ENCODE measurements around the gene SLAMF9.

SLAMF9 gene

DNA sequence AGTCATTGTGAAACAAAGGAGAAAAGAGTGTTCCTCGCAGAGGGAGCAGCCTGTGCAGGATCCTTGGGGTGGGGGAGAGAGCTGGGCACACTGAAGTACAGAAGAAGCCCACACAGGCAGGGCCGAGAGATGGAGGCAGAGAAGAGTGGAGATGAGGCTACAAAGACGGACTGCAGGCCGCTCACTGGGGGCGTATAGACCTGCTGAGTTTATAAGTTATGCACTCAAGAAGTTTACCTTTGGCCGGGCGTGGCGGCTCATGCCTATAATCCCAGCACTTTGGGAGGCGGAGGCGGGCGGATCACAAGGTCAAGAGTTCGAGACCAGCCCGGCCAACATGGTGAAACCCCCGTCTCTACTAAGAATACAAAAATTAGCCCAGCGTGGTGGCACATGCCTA, 7.6 kb upstream of the SLAMF9 start:
- H3K4me1 Mint-ChIP-seq: peaks cover 11% of the 10 kb centered on the region
- H3K27ac Mint-ChIP-seq: no peak overlapping the region
- DNase-seq (ENCODE audit: low spot score in 2 of 2): no peak
- ATAC-seq: no peak
- H3K9me3 Mint-ChIP-seq: no peaks in the 10 kb centered on the region
- no peak overlapping the region for H3K4me3 Mint-ChIP-seq
- H3K36me3 Mint-ChIP-seq: no peaks in the 10 kb centered on the region

DNA sequence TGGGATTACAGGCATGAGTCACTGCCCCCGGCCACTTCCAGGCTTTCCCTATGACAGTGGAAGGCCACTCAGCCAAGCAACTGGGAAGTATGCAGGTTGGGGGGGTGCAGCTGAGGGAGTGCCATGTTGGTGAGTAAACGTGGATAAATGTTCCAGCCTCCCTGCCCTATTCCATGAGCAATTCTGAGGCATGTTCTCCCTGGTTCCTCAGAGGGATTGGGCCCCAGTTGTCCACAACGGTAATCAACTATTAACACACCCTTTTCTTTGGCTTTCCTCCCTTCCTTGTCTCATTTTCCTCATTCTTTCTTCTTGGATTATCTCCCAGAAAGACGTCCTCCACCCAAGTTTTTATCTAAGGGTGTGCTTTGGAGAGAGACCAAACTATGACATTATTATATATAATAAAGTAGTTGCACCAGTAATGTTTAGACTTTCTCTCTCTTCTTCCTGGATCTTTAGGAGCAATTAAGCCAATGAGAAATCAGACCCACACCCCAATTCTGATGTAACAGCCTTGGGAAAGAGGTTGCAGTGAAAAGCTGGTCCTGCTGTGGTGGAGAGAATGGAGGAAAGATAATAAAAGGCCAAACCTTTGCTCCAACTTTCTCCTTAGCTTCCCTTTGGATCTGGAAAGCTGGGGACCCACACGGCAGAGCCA, 6.8 kb upstream of the SLAMF9 start:
- Mint-ChIP-seq H3K27ac (no peak overlapping the region), H3K4me1 (peaks cover 11% of the 10 kb centered on the region), H3K36me3 (no peaks in the 10 kb centered on the region), H3K4me3 (no peak overlapping the region), H3K9me3 (no peaks in the 10 kb centered on the region)
- DNase-seq (ENCODE audit: low spot score in 2 of 2) (no peak), ATAC-seq (no peak)

DNA sequence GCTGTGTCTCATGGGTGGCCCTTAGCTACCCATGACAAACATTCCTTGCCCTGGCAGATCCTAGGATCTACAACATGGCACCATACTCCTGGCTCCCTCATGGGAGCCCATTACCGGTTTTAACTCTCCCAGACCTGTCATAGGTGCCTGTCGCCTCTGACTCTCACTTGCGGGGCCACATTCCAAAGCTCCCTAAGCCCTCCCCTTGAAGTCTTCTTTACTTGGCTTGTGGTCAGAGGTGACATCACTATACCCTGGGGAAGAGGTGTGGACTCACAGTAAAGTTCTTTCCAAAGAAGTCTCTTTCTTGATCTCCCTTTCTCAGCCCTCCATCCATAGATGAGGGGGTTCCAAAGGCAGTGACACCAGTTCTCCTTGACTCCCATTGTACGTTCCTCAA, 5.4 kb upstream of the SLAMF9 start:
- Mint-ChIP-seq H3K9me3 (no peaks in the 10 kb centered on the region), H3K27ac (peak overlapping the region; percentile 70), H3K4me1 (peaks cover 11% of the 10 kb centered on the region), H3K4me3 (no peak overlapping the region), H3K36me3 (no peaks in the 10 kb centered on the region)
- no peak for DNase-seq (ENCODE audit: low spot score in 2 of 2)
- ATAC-seq: peak; percentile 12

- DNase-seq (ENCODE audit: low spot score in 2 of 2): peak in 1 of 2 donors; percentile 61
- no peaks in the 10 kb centered on the region for H3K36me3 Mint-ChIP-seq
- H3K9me3 Mint-ChIP-seq: no peaks in the 10 kb centered on the region
- peaks cover 11% of the 10 kb centered on the region for H3K4me1 Mint-ChIP-seq
- peak overlapping the region; percentile 70 for H3K27ac Mint-ChIP-seq
- H3K4me3 Mint-ChIP-seq: no peak overlapping the region
- peak; percentile 85 for ATAC-seq
Measured at GRCh38 chr1:159958719-159959380, 4.8 kb upstream of the SLAMF9 start.

DNA sequence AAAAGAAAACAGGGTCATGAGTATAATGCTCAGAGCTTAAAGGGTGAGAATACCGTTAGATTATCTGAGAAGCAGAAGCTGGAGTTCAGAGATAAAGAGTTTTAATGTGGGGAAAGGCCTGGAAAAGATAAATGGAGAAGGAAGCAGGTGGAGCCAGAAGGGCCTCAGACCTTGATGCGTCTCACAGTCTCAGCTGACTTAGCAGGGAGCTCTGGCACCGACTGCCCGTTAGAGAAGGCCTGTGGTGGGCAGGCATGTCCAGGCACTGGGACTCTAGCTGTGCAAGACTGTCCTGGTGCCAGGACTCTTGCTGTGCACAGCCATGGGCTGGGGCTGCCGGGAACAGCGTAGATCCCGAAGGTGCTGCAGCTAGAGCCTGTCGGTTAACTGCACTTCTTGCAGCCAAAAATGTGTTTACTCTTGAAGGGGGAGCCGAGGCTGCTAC, 3.8 kb upstream of the SLAMF9 start:
- Mint-ChIP-seq H3K27ac (no peak overlapping the region), H3K4me3 (no peak overlapping the region), H3K4me1 (peaks cover 11% of the 10 kb centered on the region)

GRCh38 chr1:159955456-159955855, 1.4 kb upstream of the SLAMF9 start:
- H3K4me3 Mint-ChIP-seq: no peak overlapping the region
- H3K4me1 Mint-ChIP-seq: peaks cover 11% of the 10 kb centered on the region
- no peaks in the 10 kb centered on the region for H3K9me3 Mint-ChIP-seq
- no peak overlapping the region for H3K27ac Mint-ChIP-seq
- no peak for DNase-seq (ENCODE audit: low spot score in 2 of 2)
- no peak for ATAC-seq
- H3K36me3 Mint-ChIP-seq: no peaks in the 10 kb centered on the region

More for the DNA sequence above, 3.8 kb upstream of the SLAMF9 start:
- no peak for ATAC-seq
- no peaks in the 10 kb centered on the region for H3K36me3 Mint-ChIP-seq
- H3K9me3 Mint-ChIP-seq: no peaks in the 10 kb centered on the region
- DNase-seq (ENCODE audit: low spot score in 2 of 2): no peak

- no peaks in the 10 kb centered on the region for H3K36me3 Mint-ChIP-seq
- ATAC-seq: no peak
- H3K4me3 Mint-ChIP-seq: no peak overlapping the region
- H3K4me1 Mint-ChIP-seq: no peaks in the 10 kb centered on the region
- H3K27ac Mint-ChIP-seq: no peak overlapping the region
- DNase-seq (ENCODE audit: low spot score in 2 of 2): no peak
- no peaks in the 10 kb centered on the region for H3K9me3 Mint-ChIP-seq
Measured at GRCh38 chr1:159952932-159953331, 1.1 kb downstream of the SLAMF9 start.

GRCh38 chr1:159951551-159951950, 2.5 kb downstream of the SLAMF9 start:
- Mint-ChIP-seq H3K9me3 (no peaks in the 10 kb centered on the region), H3K4me1 (no peaks in the 10 kb centered on the region)

GRCh38 chr1:159951016-159951415, 3.0 kb downstream of the SLAMF9 start:
- Mint-ChIP-seq H3K36me3 (no peaks in the 10 kb centered on the region), H3K27ac (no peak overlapping the region), H3K4me1 (peaks cover 1% of the 10 kb centered on the region), H3K9me3 (no peaks in the 10 kb centered on the region), H3K4me3 (no peak overlapping the region)
- ATAC-seq (no peak), DNase-seq (ENCODE audit: low spot score in 2 of 2) (no peak)

More at GRCh38 chr1:159951551-159951950, 2.5 kb downstream of the SLAMF9 start:
- ATAC-seq (no peak), DNase-seq (ENCODE audit: low spot score in 2 of 2) (no peak)
- H3K27ac Mint-ChIP-seq: no peak overlapping the region
- H3K36me3 Mint-ChIP-seq: no peaks in the 10 kb centered on the region
- H3K4me3 Mint-ChIP-seq: no peak overlapping the region

DNA sequence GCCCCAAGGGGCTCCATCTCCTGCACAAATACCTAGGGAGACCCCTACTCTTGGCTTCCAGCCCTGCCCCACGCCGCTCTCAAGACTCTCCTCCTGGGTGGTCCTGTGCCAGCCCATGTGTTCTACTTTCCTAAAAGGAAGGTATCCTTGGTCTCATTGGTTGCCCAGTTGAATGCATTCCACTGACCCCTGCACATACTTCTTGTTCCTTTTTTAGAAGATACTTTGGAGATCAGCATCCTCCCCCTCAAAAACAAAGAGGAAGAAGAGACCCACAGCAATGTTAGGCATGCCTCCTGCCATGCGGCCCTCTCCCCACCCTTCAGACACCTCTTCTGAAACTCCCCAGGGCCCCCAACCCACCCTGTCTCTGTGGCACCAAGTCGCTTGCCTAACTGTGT, 4.1 kb downstream of the SLAMF9 start:
- H3K9me3 Mint-ChIP-seq: no peaks in the 10 kb centered on the region
- no peaks in the 10 kb centered on the region for H3K36me3 Mint-ChIP-seq
- H3K4me1 Mint-ChIP-seq: peaks cover 11% of the 10 kb centered on the region
- ATAC-seq (no peak), DNase-seq (ENCODE audit: low spot score in 2 of 2) (no peak)
- H3K4me3 Mint-ChIP-seq: no peak overlapping the region
- H3K27ac Mint-ChIP-seq: no peak overlapping the region

GRCh38 chr1:159949123-159949522, 4.9 kb downstream of the SLAMF9 start:
- ATAC-seq (no peak), DNase-seq (ENCODE audit: low spot score in 2 of 2) (no peak)
- Mint-ChIP-seq H3K27ac (peak overlapping the region; percentile 23), H3K4me3 (no peak overlapping the region), H3K4me1 (peaks cover 16% of the 10 kb centered on the region), H3K9me3 (no peaks in the 10 kb centered on the region), H3K36me3 (no peaks in the 10 kb centered on the region)

DNA sequence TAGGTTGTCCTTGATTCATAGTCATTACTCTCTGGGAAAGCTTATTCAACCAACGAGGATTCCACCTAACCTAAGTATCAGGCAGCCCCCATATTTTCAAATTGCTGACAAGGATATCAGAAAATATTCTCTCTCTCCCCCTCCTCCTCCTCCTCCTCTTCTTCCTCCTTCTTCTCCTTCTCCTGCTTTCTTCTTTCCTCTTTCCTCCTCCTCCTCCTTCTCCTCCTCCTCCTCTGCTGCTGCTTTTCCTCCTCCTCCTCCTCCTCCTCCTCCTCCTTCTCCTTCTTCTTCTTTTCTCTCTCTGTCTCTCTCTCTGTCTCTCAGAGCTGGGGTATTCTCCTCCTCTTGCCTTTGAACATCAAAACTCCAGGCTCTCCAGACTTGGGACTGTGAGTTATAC, 6.1 kb downstream of the SLAMF9 start:
- Mint-ChIP-seq H3K27ac (no peak overlapping the region), H3K4me3 (no peak overlapping the region), H3K36me3 (no peaks in the 10 kb centered on the region), H3K9me3 (no peaks in the 10 kb centered on the region), H3K4me1 (peaks cover 16% of the 10 kb centered on the region)
- DNase-seq (ENCODE audit: low spot score in 2 of 2) (no peak), ATAC-seq (no peak)

- Mint-ChIP-seq H3K4me1 (peaks cover 16% of the 10 kb centered on the region), H3K4me3 (peak overlapping the region; percentile 66), H3K36me3 (no peaks in the 10 kb centered on the region), H3K9me3 (no peaks in the 10 kb centered on the region), H3K27ac (no peak overlapping the region)
- ATAC-seq (no peak), DNase-seq (ENCODE audit: low spot score in 2 of 2) (no peak)
Measured at GRCh38 chr1:159946242-159947187, 7.5 kb downstream of the SLAMF9 start.

GRCh38 chr1:159945483-159946241, 8.4 kb downstream of the SLAMF9 start, which contains the start of gene IGSF9:
Gene IGSF9 (minus strand): TSS chr1:159945613. CDS start chr1:159943454, 2,159 bp downstream.
- Mint-ChIP-seq H3K9me3 (no peaks in the 10 kb centered on the region), H3K36me3 (no peaks in the 10 kb centered on the region), H3K4me1 (peaks cover 16% of the 10 kb centered on the region), H3K4me3 (peak within 1 kb of the TSS; percentile 66), H3K27ac (peak within 1 kb of the TSS; percentile 16)
- ATAC-seq (peak; percentile 83), DNase-seq (ENCODE audit: low spot score in 2 of 2) (peak in 1 of 2 donors; percentile 19)
